Measurements from ENCODE around the gene ESR1. TPM values are rescaled to one million over a fixed set of nuclear protein-coding genes. Genes with fewer than 3 reads are reported as not detected.

The ESR1 gene
- total RNA-seq, 2 experiments from 2014 or later = 0.06 TPM; not detected in 1

- ChIA-PET POLR2A (no interaction called here), CTCF (ENCODE audit: unreplicated experiment) (no interaction called here)
- no peaks in the 10 kb centered on the region for H3K79me2 ChIP-seq (ENCODE audit: insufficient read depth, low read depth, low read length)
- TF ChIP-seq EZH2phosphoT487 (IDR thresholded peaks at IDR 0.05; ENCODE audit: borderline replicate concordance, low read depth, low read length) (no peak), CTCF (conservative IDR thresholded peaks at IDR 0.05; ENCODE audit: low read length) (no peak)
- no peaks in the 10 kb centered on the region for H4K20me1 ChIP-seq (ENCODE audit: insufficient read depth, low read length)
- no peaks in the 10 kb centered on the region for H3K4me1 ChIP-seq (ENCODE audit: insufficient read depth, low read length, poor library complexity, severe bottlenecking)
- intact Hi-C loops (cut with micrococcal nuclease; ENCODE audit: unreplicated experiment) = no loop called here
- H3K27ac ChIP-seq (ENCODE audit: low read depth, low read length, poor library complexity, severe bottlenecking) = no peak overlapping the region
- no peak overlapping the region for H2AFZ ChIP-seq (ENCODE audit: low read length)
- H3K9me2 ChIP-seq (ENCODE audit: insufficient read depth, low read length) = no peaks in the 10 kb centered on the region
- H3K4me3 ChIP-seq (ENCODE audit: low read depth, low read length, poor library complexity, severe bottlenecking) = no peak overlapping the region
- no TSS peak for BruUV-seq (replicated peaks)
- H3K36me3 ChIP-seq (ENCODE audit: insufficient read depth, low read length) = no peaks in the 10 kb centered on the region
- no peak for DNase-seq (ENCODE audit: low spot score)
- no peaks in the 10 kb centered on the region for H3K9me3 ChIP-seq (ENCODE audit: low read length)
- H3K4me2 ChIP-seq (ENCODE audit: low read length) = no peak overlapping the region
Observed at GRCh38 chr6:151881231-151881630, 73.7 kb downstream of the ESR1 start.

GRCh38 chr6:151882206-151882605 lies 74.7 kb downstream of the ESR1 start:
- ChIA-PET CTCF (ENCODE audit: unreplicated experiment) (no interaction called here), POLR2A (interaction anchor here (0.6 to 0.7 kb wide), 2 partner anchors 9 to 203 kb away, joined by 3 to 5 read pairs; no protein-coding TSS in a partner anchor)
- Histone ChIP-seq H4K20me1 (ENCODE audit: insufficient read depth, low read length) (no peaks in the 10 kb centered on the region), H3K9me2 (ENCODE audit: insufficient read depth, low read length) (no peaks in the 10 kb centered on the region), H3K4me3 (ENCODE audit: low read depth, low read length, poor library complexity, severe bottlenecking) (no peak overlapping the region), H3K4me1 (ENCODE audit: insufficient read depth, low read length, poor library complexity, severe bottlenecking) (no peaks in the 10 kb centered on the region), H2AFZ (ENCODE audit: low read length) (no peak overlapping the region), H3K9me3 (ENCODE audit: low read length) (no peaks in the 10 kb centered on the region), H3K27ac (ENCODE audit: low read depth, low read length, poor library complexity, severe bottlenecking) (no peak overlapping the region), H3K36me3 (ENCODE audit: insufficient read depth, low read length) (no peaks in the 10 kb centered on the region), H3K4me2 (ENCODE audit: low read length) (no peak overlapping the region), H3K79me2 (ENCODE audit: insufficient read depth, low read depth, low read length) (no peaks in the 10 kb centered on the region)
- BruUV-seq (replicated peaks) = no TSS peak
- no peak for DNase-seq (ENCODE audit: low spot score)
- intact Hi-C loops (cut with micrococcal nuclease; ENCODE audit: unreplicated experiment) = no loop called here
- TF ChIP-seq CTCF (conservative IDR thresholded peaks at IDR 0.05; ENCODE audit: low read length) (no peak), EZH2phosphoT487 (IDR thresholded peaks at IDR 0.05; ENCODE audit: borderline replicate concordance, low read depth, low read length) (no peak)

- TF ChIP-seq EZH2phosphoT487 (IDR thresholded peaks at IDR 0.05; ENCODE audit: borderline replicate concordance, low read depth, low read length) (no peak), CTCF (conservative IDR thresholded peaks at IDR 0.05; ENCODE audit: low read length) (no peak)
- Histone ChIP-seq H2AFZ (ENCODE audit: low read length) (no peak overlapping the region), H3K9me3 (ENCODE audit: low read length) (no peaks in the 10 kb centered on the region), H3K9me2 (ENCODE audit: insufficient read depth, low read length) (no peaks in the 10 kb centered on the region), H4K20me1 (ENCODE audit: insufficient read depth, low read length) (no peaks in the 10 kb centered on the region), H3K4me1 (ENCODE audit: insufficient read depth, low read length, poor library complexity, severe bottlenecking) (no peaks in the 10 kb centered on the region), H3K79me2 (ENCODE audit: insufficient read depth, low read depth, low read length) (no peaks in the 10 kb centered on the region), H3K4me3 (ENCODE audit: low read depth, low read length, poor library complexity, severe bottlenecking) (no peak overlapping the region), H3K4me2 (ENCODE audit: low read length) (no peak overlapping the region), H3K36me3 (ENCODE audit: insufficient read depth, low read length) (no peaks in the 10 kb centered on the region), H3K27ac (ENCODE audit: low read depth, low read length, poor library complexity, severe bottlenecking) (no peak overlapping the region)
- POLR2A ChIA-PET = no interaction called here
- BruUV-seq (replicated peaks) = no TSS peak
- no peak for DNase-seq (ENCODE audit: low spot score)
- intact Hi-C loops (cut with micrococcal nuclease; ENCODE audit: unreplicated experiment) = no loop called here
- CTCF ChIA-PET (ENCODE audit: unreplicated experiment) = no interaction called here
Observed at GRCh38 chr6:151885234-151885633, 77.8 kb downstream of the ESR1 start.
